NB4 (cell line): ENCODE measurements around the gene STARD13.

ENCODE experiments used
- DNase-seq: peaks from one replicate; pipeline ENCODE4 v3.0.0; 2010; ENCODE audit warnings: low read depth
- H3K4me3 ChIP-seq: one replicate; pipeline ENCODE4 v1.5.1; 2011; ENCODE audit warnings: mild to moderate bottlenecking, low read depth, low read length, moderate library complexity
- CTCF ChIP-seq: IDR thresholded peaks from one replicate; pipeline ENCODE4 v1.5.1; 2012; ENCODE audit warnings: low read depth, low read length
- MYC ChIP-seq: IDR thresholded peaks from 2 replicates; pipeline ENCODE4 v1.6.1; 2011; ENCODE audit warnings: low read depth, low read length
- POLR2A ChIP-seq: IDR thresholded peaks from 2 replicates; pipeline ENCODE4 v1.6.1; 2011; ENCODE audit warnings: mild to moderate bottlenecking; ENCODE audit not compliant: insufficient read length; ENCODE audit errors: extremely low read depth
- TF ChIP-seq, protein P1 (sequence below): IDR thresholded peaks from 2 replicates; pipeline ENCODE4 v1.6.1; 2011; ENCODE audit warnings: low read depth, low read length

STARD13 gene

GRCh38 chr13:33129886-33130285, 155.7 kb downstream of the STARD13 start:
- TF ChIP-seq MYC (no peak), POLR2A (no peak), CTCF (no peak)
- TF ChIP-seq, protein P1, sequence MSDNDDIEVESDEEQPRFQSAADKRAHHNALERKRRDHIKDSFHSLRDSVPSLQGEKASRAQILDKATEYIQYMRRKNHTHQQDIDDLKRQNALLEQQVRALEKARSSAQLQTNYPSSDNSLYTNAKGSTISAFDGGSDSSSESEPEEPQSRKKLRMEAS = no peak
- H3K4me3 ChIP-seq = no peak overlapping the region
- no peak for DNase-seq

GRCh38 chr13:33129094-33129832, 156.3 kb downstream of the STARD13 start:
- H3K4me3 ChIP-seq = no peak overlapping the region
- TF ChIP-seq POLR2A (no peak), MYC (no peak), CTCF (no peak)
- TF ChIP-seq, protein P1 = no peak
- no peak for DNase-seq

DNA sequence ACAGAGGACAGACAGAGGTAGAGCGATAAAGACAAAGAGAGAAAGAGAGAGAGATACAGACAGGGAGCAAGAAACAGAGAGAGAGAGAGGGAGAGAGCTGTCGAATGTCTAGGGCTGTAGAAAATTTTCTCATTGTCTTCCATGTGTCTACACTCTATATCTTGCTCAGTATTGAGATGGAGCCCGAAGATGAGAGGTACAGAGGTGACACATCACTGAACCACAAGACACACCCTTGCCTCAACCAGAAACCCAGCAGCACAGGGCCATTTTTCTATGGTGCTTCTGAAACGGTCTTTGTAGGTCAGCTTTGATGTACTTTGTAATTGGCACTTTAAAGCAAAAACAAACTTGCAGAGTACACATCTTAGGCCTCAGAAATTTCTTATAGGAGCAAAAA, 157.4 kb downstream of the STARD13 start:
- no peak overlapping the region for H3K4me3 ChIP-seq
- TF ChIP-seq CTCF = no peak
- TF ChIP-seq, protein P1 = no peak
- no peak for DNase-seq

- DNase-seq = no peak
- H3K4me3 ChIP-seq = no peak overlapping the region
- TF ChIP-seq MYC (no peak), POLR2A (no peak), CTCF (no peak)
- TF ChIP-seq, protein P1 = no peak
Measured at GRCh38 chr13:33127009-33127551, 158.5 kb downstream of the STARD13 start.

- DNase-seq = no peak
- H3K4me3 ChIP-seq = no peak overlapping the region
Measured at GRCh38 chr13:33125821-33126570, 159.6 kb downstream of the STARD13 start.

More at GRCh38 chr13:33125821-33126570, 159.6 kb downstream of the STARD13 start:
- TF ChIP-seq POLR2A (no peak), MYC (no peak), CTCF (no peak)
- TF ChIP-seq, protein P1 = no peak
